SU-DHL-6 (cell line): Measurements from ENCODE around the gene NAP1L4.

Source experiments
- EZH2phosphoT487 ChIP-seq: fragments of 200-600 bp; sonication (generic), shearing (Covaris generic); conservative IDR thresholded peaks from 2 replicates; pipeline ENCODE4 v1.6.1; 2018; ENCODE audit warnings: mild to moderate bottlenecking, antibody characterized with exemption, low read length, moderate library complexity, mixed read lengths
- TF ChIP-seq, protein P1 (sequence below): fragments of 200-600 bp; sonication (generic); IDR thresholded peaks from one replicate; pipeline ENCODE4 v1.5.1; 2017; ENCODE audit warnings: antibody characterized with exemption, mild to moderate bottlenecking, low read length, moderate library complexity; ENCODE audit not compliant: insufficient read depth, poor library complexity, severe bottlenecking

DNA sequence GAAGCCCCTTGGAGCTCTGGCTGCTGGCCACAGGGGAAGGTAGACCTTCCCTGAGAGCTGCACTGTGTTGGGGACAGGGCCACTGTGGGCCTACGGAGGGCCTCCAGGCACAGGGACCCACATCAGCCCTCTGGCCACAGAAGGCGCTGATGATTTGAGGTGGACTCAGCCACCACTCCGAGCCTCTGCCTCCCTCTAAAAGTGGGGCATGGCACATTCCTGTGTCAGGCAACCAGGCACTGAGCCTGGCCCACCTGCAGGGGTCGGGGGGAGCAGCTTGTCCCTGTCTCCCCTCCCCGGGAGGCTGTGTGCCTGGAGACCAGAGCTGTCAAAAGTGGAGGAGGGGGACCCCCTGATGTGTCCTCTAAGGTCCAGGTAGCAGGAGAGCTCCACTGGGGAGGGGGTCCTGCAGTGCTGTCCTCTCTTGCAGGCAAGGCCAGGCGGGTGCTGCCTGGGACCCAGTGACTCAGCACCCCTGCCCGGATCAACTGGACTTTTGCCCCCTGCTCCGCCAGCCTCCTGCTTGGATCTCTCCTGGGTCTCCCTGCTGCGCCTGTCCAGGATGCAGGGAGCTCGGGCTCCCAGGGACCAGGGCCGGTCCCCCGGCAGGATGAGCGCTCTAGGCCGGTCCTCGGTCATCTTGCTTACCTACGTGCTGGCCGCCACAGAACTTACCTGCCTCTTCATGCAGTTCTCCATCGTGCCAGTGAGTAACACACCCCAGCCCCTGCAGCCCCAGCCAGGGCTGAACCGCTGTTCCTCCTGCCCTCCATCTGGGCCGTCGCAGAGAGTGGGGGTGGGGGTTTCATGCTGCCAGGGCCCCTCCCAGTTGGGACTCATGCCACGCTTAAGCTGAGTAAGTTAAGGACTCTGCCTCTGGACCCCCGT, 89.1 kb downstream of the NAP1L4 start:
- TF ChIP-seq, protein P1, sequence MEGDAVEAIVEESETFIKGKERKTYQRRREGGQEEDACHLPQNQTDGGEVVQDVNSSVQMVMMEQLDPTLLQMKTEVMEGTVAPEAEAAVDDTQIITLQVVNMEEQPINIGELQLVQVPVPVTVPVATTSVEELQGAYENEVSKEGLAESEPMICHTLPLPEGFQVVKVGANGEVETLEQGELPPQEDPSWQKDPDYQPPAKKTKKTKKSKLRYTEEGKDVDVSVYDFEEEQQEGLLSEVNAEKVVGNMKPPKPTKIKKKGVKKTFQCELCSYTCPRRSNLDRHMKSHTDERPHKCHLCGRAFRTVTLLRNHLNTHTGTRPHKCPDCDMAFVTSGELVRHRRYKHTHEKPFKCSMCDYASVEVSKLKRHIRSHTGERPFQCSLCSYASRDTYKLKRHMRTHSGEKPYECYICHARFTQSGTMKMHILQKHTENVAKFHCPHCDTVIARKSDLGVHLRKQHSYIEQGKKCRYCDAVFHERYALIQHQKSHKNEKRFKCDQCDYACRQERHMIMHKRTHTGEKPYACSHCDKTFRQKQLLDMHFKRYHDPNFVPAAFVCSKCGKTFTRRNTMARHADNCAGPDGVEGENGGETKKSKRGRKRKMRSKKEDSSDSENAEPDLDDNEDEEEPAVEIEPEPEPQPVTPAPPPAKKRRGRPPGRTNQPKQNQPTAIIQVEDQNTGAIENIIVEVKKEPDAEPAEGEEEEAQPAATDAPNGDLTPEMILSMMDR: no peak
- no peak for TF ChIP-seq EZH2phosphoT487
